Measurements from ENCODE around the gene RPS5. TPM values are rescaled to one million over a fixed set of nuclear protein-coding genes. Genes with fewer than 3 reads are reported as not detected.

Gene RPS5
- total RNA-seq, 1 experiment from 2014 or later: 1,436 TPM

DNA sequence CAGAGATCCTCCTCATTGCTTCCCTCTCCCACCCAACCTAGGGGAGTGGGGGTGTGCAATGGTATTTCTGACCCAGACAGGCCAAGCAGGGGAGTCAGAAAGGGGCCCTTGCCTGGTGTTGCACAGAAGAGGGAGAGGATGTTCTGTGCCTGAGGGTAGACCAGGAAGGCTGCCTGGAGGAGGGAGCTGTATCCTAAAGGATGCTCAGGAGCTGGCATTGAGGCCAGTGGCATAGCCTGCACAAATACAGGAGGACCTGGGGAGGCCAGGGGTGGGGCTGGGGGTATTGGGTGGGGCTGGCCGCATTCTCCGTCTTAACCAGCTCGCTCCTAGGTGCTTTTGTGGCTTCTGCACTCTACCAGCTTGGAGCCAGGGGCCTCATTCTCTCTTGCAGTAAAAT, 12.8 kb downstream of the RPS5 start:
- Mint-ChIP-seq H3K9me3 (ENCODE audit: unreplicated experiment) (no peaks in the 10 kb centered on the region), H3K27ac (ENCODE audit: unreplicated experiment) (peak overlapping the region; percentile 99), H3K4me1 (ENCODE audit: low read depth, unreplicated experiment) (peaks cover 11% of the 10 kb centered on the region), H3K36me3 (ENCODE audit: insufficient read depth, unreplicated experiment) (peaks cover 44% of the 10 kb centered on the region), H3K4me3 (ENCODE audit: unreplicated experiment) (peak overlapping the region; percentile 99), H3K27me3 (ENCODE audit: insufficient read depth, unreplicated experiment) (no peaks in the 10 kb centered on the region)
- ChIA-PET POLR2A (no interaction called here), CTCF (no interaction called here)
- Histone ChIP-seq H3K36me3 (ENCODE audit: control insufficient read depth, insufficient read depth, low read length) (peaks cover 1% of the 10 kb centered on the region; the same call in 1 of the 2 replicates), H3K27me3 (replicated peaks; ENCODE audit: control insufficient read depth, insufficient read depth, low read length) (no peaks in the 10 kb centered on the region), H3K9me3 (no peaks in the 10 kb centered on the region), H3K4me3 (ENCODE audit: low read depth, low read length) (peak overlapping the region; percentile 70; the same call in 1 of the 2 replicates), H3K4me1 (peaks cover 14% of the 10 kb centered on the region)
- no TSS peak for BruUV-seq (replicated peaks)
- no peak for DNase-seq
- TF ChIP-seq, protein P1, sequence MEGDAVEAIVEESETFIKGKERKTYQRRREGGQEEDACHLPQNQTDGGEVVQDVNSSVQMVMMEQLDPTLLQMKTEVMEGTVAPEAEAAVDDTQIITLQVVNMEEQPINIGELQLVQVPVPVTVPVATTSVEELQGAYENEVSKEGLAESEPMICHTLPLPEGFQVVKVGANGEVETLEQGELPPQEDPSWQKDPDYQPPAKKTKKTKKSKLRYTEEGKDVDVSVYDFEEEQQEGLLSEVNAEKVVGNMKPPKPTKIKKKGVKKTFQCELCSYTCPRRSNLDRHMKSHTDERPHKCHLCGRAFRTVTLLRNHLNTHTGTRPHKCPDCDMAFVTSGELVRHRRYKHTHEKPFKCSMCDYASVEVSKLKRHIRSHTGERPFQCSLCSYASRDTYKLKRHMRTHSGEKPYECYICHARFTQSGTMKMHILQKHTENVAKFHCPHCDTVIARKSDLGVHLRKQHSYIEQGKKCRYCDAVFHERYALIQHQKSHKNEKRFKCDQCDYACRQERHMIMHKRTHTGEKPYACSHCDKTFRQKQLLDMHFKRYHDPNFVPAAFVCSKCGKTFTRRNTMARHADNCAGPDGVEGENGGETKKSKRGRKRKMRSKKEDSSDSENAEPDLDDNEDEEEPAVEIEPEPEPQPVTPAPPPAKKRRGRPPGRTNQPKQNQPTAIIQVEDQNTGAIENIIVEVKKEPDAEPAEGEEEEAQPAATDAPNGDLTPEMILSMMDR (IDR thresholded peaks at IDR 0.05; ENCODE audit: insufficient read depth in 1 of 2, low read depth in 1 of 2, low read length in 1 of 2, severe bottlenecking in 1 of 2, unreplicated experiment in 1 of 2): no peak
- intact Hi-C loops (cut with micrococcal nuclease; ENCODE audit: unreplicated experiment): loop anchor here (2.0 kb wide), 2 partner anchors 37 to 75 kb away; partner anchors contain the start of gene ZNF497

DNA sequence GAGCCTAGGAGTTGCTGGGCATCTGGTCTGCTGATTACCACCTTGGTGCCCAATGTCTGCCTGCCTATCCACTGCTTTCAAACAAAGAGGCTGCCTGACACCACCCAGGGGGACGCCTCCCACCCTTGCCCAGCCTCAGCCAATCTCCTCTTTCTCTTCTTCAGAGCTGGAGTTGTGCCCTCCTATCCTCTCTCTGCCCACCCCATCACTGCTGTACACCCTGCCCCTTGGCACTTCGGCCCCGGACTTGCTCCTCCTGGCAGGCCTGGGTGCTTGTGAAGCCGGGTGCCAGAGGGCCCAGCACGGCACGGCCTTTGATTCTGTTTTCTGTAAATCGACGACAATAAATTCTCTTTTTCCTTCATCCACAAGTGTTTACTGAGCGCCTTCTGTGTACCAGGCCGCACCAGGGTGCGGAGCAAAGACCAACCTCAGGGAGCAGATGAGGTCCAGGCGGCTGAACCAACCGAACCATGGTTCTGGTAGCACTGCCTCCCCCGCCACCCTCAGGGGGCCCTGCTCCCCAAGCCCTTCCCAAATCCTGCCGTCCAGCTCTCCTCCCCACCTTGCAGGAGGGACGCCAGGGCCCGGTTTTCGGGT, 13.3 kb downstream of the RPS5 start:
- peak overlapping the region; percentile 99 for H3K27ac Mint-ChIP-seq (ENCODE audit: unreplicated experiment)
- H3K4me1 Mint-ChIP-seq (ENCODE audit: low read depth, unreplicated experiment): peaks cover 11% of the 10 kb centered on the region
- intact Hi-C loops (cut with micrococcal nuclease; ENCODE audit: unreplicated experiment): loop anchor here (2.0 kb wide), 2 partner anchors 38 to 74 kb away; partner anchors contain the start of gene ZNF497
- no peak for DNase-seq
- TF ChIP-seq, protein P1 (IDR thresholded peaks at IDR 0.05; ENCODE audit: insufficient read depth in 1 of 2, low read depth in 1 of 2, low read length in 1 of 2, severe bottlenecking in 1 of 2, unreplicated experiment in 1 of 2): no peak
- Histone ChIP-seq H3K36me3 (ENCODE audit: control insufficient read depth, insufficient read depth, low read length) (peaks cover 1% of the 10 kb centered on the region; the same call in 1 of the 2 replicates), H3K4me3 (ENCODE audit: low read depth, low read length) (peak overlapping the region; percentile 70), H3K4me1 (peaks cover 9% of the 10 kb centered on the region), H3K9me3 (no peaks in the 10 kb centered on the region), H3K27me3 (replicated peaks; ENCODE audit: control insufficient read depth, insufficient read depth, low read length) (no peaks in the 10 kb centered on the region)
- peaks cover 39% of the 10 kb centered on the region for H3K36me3 Mint-ChIP-seq (ENCODE audit: insufficient read depth, unreplicated experiment)
- ChIA-PET CTCF (no interaction called here), POLR2A (no interaction called here)
- BruUV-seq (replicated peaks): no TSS peak
- no peaks in the 10 kb centered on the region for H3K27me3 Mint-ChIP-seq (ENCODE audit: insufficient read depth, unreplicated experiment)
- H3K4me3 Mint-ChIP-seq (ENCODE audit: unreplicated experiment): peak overlapping the region; percentile 99
- no peaks in the 10 kb centered on the region for H3K9me3 Mint-ChIP-seq (ENCODE audit: unreplicated experiment)

DNA sequence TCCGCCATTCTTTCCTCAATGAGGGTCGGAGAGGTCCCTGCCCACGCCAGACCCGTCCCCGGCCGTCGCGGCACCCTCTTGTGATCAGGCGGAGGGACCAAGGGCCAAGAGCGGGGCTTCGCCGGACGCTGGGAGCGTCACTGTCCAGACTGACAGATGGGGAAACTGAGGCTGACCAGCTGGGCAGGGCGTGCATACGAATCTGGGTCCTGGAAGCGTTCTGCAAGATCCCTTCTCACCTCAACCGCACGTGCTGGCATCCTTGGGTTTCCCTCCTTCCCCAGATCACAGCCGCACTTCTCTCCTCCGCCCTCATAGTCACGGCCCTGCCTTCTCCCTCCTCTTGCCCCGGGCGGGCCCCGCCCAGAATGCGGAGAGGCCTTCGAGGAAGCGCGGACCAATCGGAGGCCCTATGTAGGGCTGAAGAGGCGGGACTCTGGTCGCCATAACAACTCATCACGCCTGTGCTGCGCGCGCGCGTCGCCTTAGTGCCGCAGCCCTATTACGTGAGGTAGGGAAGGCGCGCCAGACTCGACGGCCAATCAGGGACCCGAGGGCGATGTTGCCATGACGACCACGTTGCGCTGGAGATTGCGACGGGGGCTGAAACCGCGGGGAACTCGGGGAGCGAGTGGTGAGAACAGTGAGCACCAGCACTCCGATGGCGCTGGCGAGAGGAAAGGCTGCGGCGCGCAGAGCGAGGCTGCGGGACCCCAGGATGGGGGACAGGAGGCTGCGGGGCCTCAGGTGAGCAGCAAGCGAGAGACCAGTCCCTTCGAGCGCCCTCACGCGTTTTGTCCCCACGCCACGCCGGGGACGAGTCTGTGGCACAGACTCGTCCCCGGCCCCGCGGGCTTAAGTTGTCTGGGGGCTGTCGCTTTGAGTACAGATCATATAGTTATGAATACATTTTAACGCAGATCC, 14.1 kb downstream of the RPS5 start:
- intact Hi-C loops (cut with micrococcal nuclease; ENCODE audit: unreplicated experiment): loop anchor here (2.0 kb wide), 2 partner anchors 38 to 74 kb away; partner anchors contain the start of gene ZNF497
- H3K4me1 Mint-ChIP-seq (ENCODE audit: low read depth, unreplicated experiment): peaks cover 11% of the 10 kb centered on the region
- POLR2A ChIA-PET: no interaction called here

More for the DNA sequence above, 14.1 kb downstream of the RPS5 start:
- no peaks in the 10 kb centered on the region for H3K9me3 Mint-ChIP-seq (ENCODE audit: unreplicated experiment)
- TF ChIP-seq, protein P1 (IDR thresholded peaks at IDR 0.05; ENCODE audit: insufficient read depth in 1 of 2, low read depth in 1 of 2, low read length in 1 of 2, severe bottlenecking in 1 of 2, unreplicated experiment in 1 of 2): no peak
- H3K9me3 ChIP-seq: no peaks in the 10 kb centered on the region
- H3K27me3 ChIP-seq (replicated peaks; ENCODE audit: control insufficient read depth, insufficient read depth, low read length): no peaks in the 10 kb centered on the region
- peak; percentile 99 for DNase-seq
- peak overlapping the region; percentile 93 for H3K4me3 ChIP-seq (ENCODE audit: low read depth, low read length)
- peaks cover 32% of the 10 kb centered on the region for H3K36me3 Mint-ChIP-seq (ENCODE audit: insufficient read depth, unreplicated experiment)
- H3K4me3 Mint-ChIP-seq (ENCODE audit: unreplicated experiment): peak overlapping the region; percentile 99
- no peaks in the 10 kb centered on the region for H3K27me3 Mint-ChIP-seq (ENCODE audit: insufficient read depth, unreplicated experiment)
- no peaks in the 10 kb centered on the region for H3K36me3 ChIP-seq (ENCODE audit: control insufficient read depth, insufficient read depth, low read length)
- peaks cover 8% of the 10 kb centered on the region for H3K4me1 ChIP-seq
- no TSS peak for BruUV-seq (replicated peaks)
- CTCF ChIA-PET: no interaction called here
- peak overlapping the region; percentile 99 for H3K27ac Mint-ChIP-seq (ENCODE audit: unreplicated experiment)

Data from Caco-2 (cell line).